H9 (cell line): ENCODE results near the gene P2RX7. TPM values are rescaled to one million over a fixed set of nuclear protein-coding genes. Genes with fewer than 3 reads are reported as not detected.

Experiments used
- DNase-seq: peaks from one replicate; pipeline ENCODE4 v3.0.0-alpha.2; 2017
- H2AFZ ChIP-seq: one replicate; pipeline ENCODE4 v1.6.1; 2013; ENCODE audit warnings: mild to moderate bottlenecking, low read length, control low read depth, moderate library complexity
- H2AK5ac ChIP-seq: 2 replicates; pipeline ENCODE4 v1.6.1; 2013; ENCODE audit warnings: low read length, control low read depth, mixed read lengths; ENCODE audit not compliant: insufficient read length
- H2BK120ac ChIP-seq: one replicate; pipeline ENCODE4 v1.6.1; 2013; ENCODE audit warnings: low read depth, mild to moderate bottlenecking, low read length, control low read depth, inconsistent platforms; ENCODE audit not compliant: poor library complexity, severe bottlenecking
- H2BK12ac ChIP-seq: 2 replicates; pipeline ENCODE4 v1.6.1; 2013; ENCODE audit warnings: low read length, control low read depth, mixed read lengths, low read depth; ENCODE audit not compliant: insufficient read length
- H2BK15ac ChIP-seq: 2 replicates; pipeline ENCODE4 v1.6.1; 2013; ENCODE audit warnings: low read depth, low read length, control low read depth
- H2BK20ac ChIP-seq: one replicate; pipeline ENCODE4 v1.6.1; 2013; ENCODE audit warnings: low read depth, mild to moderate bottlenecking, low read length, control low read depth, inconsistent platforms; ENCODE audit not compliant: poor library complexity, severe bottlenecking
- H2BK5ac ChIP-seq: 2 replicates; pipeline ENCODE4 v1.6.1; 2013; ENCODE audit warnings: low read length, control low read depth, mixed read lengths; ENCODE audit not compliant: insufficient read length
- H3K14ac ChIP-seq: 2 replicates; pipeline ENCODE4 v1.6.1; 2013; ENCODE audit warnings: low read length, control low read depth; ENCODE audit not compliant: insufficient read depth
- H3K18ac ChIP-seq: 2 replicates; pipeline ENCODE4 v1.6.1; 2013; ENCODE audit warnings: low read depth, mild to moderate bottlenecking, mixed read lengths, low read length, control low read depth; ENCODE audit not compliant: insufficient read length
- H3K23ac ChIP-seq: 2 replicates; pipeline ENCODE4 v1.6.1; 2013; ENCODE audit warnings: low read length, control low read depth, mixed read lengths, low read depth; ENCODE audit not compliant: insufficient read length
- H3K23me2 ChIP-seq: 2 replicates; pipeline ENCODE4 v1.6.1; 2013; ENCODE audit warnings: low read depth, mild to moderate bottlenecking, mixed read lengths, low read length, control low read depth; ENCODE audit not compliant: insufficient read length, poor library complexity, severe bottlenecking
- H3K27ac ChIP-seq: 2 replicates; pipeline ENCODE4 v1.5.1; 2013; ENCODE audit warnings: low read length, control low read depth, mixed read lengths, low read depth; ENCODE audit not compliant: insufficient read length
- H3K27me3 ChIP-seq: 2 replicates; pipeline ENCODE4 v1.6.1; 2013; ENCODE audit warnings: low read length, control low read depth, inconsistent platforms; ENCODE audit not compliant: insufficient read depth
- H3K4ac ChIP-seq: 2 replicates; pipeline ENCODE4 v1.6.1; 2013; ENCODE audit warnings: low read depth, mild to moderate bottlenecking, control low read depth, inconsistent platforms, low read length, moderate library complexity
- H3K4me1 ChIP-seq: 2 replicates; pipeline ENCODE4 v1.6.1; 2013; ENCODE audit warnings: low read length, control low read depth, inconsistent platforms; ENCODE audit not compliant: insufficient read depth
- H3K4me2 ChIP-seq: 2 replicates; pipeline ENCODE4 v1.6.1; 2013; ENCODE audit warnings: low read length, control low read depth, mixed read lengths; ENCODE audit not compliant: insufficient read length, insufficient read depth
- H3K56ac ChIP-seq: 2 replicates; pipeline ENCODE4 v1.6.1; 2013; ENCODE audit warnings: low read depth, mild to moderate bottlenecking, mixed read lengths, low read length, control low read depth; ENCODE audit not compliant: insufficient read length
- H3K79me1 ChIP-seq: 2 replicates; pipeline ENCODE4 v1.6.1; 2013; ENCODE audit warnings: low read depth, mild to moderate bottlenecking, moderate library complexity, low read length, control low read depth, inconsistent platforms; ENCODE audit not compliant: insufficient read depth, poor library complexity, severe bottlenecking
- H3K79me2 ChIP-seq: 2 replicates; pipeline ENCODE4 v1.6.1; 2013; ENCODE audit warnings: low read length, control low read depth, inconsistent platforms; ENCODE audit not compliant: insufficient read depth
- H3K9ac ChIP-seq: 2 replicates; pipeline ENCODE4 v1.6.1; 2013; ENCODE audit warnings: low read length, control low read depth, mixed read lengths; ENCODE audit not compliant: insufficient read length; ENCODE audit errors: extremely low read depth
- H3K9me3 ChIP-seq: one replicate; pipeline ENCODE4 v1.6.1; 2013; ENCODE audit warnings: low read depth, low read length, inconsistent platforms; ENCODE audit not compliant: control insufficient read depth
- H3T11ph ChIP-seq: one replicate; pipeline ENCODE4 v1.6.1; 2013; ENCODE audit warnings: mild to moderate bottlenecking, low read length, control low read depth, inconsistent platforms
- H4K20me1 ChIP-seq: one replicate; pipeline ENCODE4 v1.6.1; 2013; ENCODE audit not compliant: control insufficient read depth, insufficient read length, insufficient read depth
- H4K5ac ChIP-seq: 2 replicates; pipeline ENCODE4 v1.6.1; 2013; ENCODE audit warnings: low read depth, mild to moderate bottlenecking, mixed read lengths, low read length, control low read depth; ENCODE audit not compliant: insufficient read length
- H4K8ac ChIP-seq: replicated peaks from 2 replicates; pipeline ENCODE4 v1.6.1; 2013; ENCODE audit warnings: low read length, control low read depth, mixed read lengths, low read depth; ENCODE audit not compliant: insufficient read length
- H4K91ac ChIP-seq: 2 replicates; pipeline ENCODE4 v1.6.1; 2013; ENCODE audit warnings: low read depth, mild to moderate bottlenecking, moderate library complexity, mixed read lengths, low read length, control low read depth; ENCODE audit not compliant: insufficient read length
- H3K27ac Mint-ChIP-seq, 3 experiments: 2 replicates in 2 of 3; 3 replicates in 1 of 3; pipeline ENCODE4 v1.8.0; 2020 to 2021; ENCODE audit warnings: mixed read lengths in 3 of 3, mild to moderate bottlenecking in 1 of 3, moderate library complexity in 1 of 3
- H3K27me3 Mint-ChIP-seq: 2 replicates; pipeline ENCODE4 v1.8.0; 2021; ENCODE audit warnings: low read depth, mild to moderate bottlenecking, moderate library complexity, mixed read lengths
- H3K36me3 Mint-ChIP-seq, 3 experiments: 2 replicates in 2 of 3; 3 replicates in 1 of 3; pipeline ENCODE4 v1.8.0; 2020 to 2021; ENCODE audit warnings: low read depth in 3 of 3, mixed read lengths in 3 of 3; ENCODE audit not compliant: insufficient read depth in 1 of 3
- H3K4me1 Mint-ChIP-seq, 2 experiments: 2 replicates each; pipeline ENCODE4 v1.8.0; 2020; ENCODE audit warnings: mixed read lengths in 2 of 2
- H3K4me3 Mint-ChIP-seq, 2 experiments: 2 replicates in 1 of 2; 3 replicates in 1 of 2; pipeline ENCODE4 v1.8.0; 2020 to 2021; ENCODE audit warnings: mild to moderate bottlenecking in 2 of 2, mixed read lengths in 2 of 2, moderate library complexity in 1 of 2
- H3K9me3 Mint-ChIP-seq, 2 experiments: 2 replicates in 1 of 2; 3 replicates in 1 of 2; pipeline ENCODE4 v1.8.0; 2020; ENCODE audit warnings: mild to moderate bottlenecking in 2 of 2, mixed read lengths in 2 of 2, moderate library complexity in 1 of 2
- CTCF ChIP-seq: fragments of 200-600 bp; sonication (generic); conservative IDR thresholded peaks from 3 replicates; pipeline ENCODE4 v1.8.0; 2021; ENCODE audit warnings: antibody characterized with exemption, mild to moderate bottlenecking
- WGBS: extraction: QIAGEN DNeasy Blood & Tissue Kit; methylation state at CpG from one replicate; pipeline ENCODE4 v1.1.7; 2013; ENCODE audit warnings: missing lambda C conversion rate, low lambda C conversion rate, mixed read lengths; ENCODE audit not compliant: insufficient read length; ENCODE audit errors: extremely low coverage; 5-methylcytosine and 5-hydroxymethylcytosine counted together
- total RNA-seq: library from RNA; stranded (reverse); gene quantifications from 2 replicates; pipeline ENCODE4 v1.2.1, GENCODE V29; 2021

The P2RX7 gene
- total RNA-seq, 1 experiment from 2014 or later: 0.09 TPM

- Histone ChIP-seq H3K9me3 (no peaks in the 10 kb centered on the region), H3T11ph (no peak overlapping the region), H3K4ac (no peak overlapping the region), H2BK12ac (no peak overlapping the region), H3K18ac (no peak overlapping the region), H3K79me2 (no peaks in the 10 kb centered on the region), H3K9ac (no peak overlapping the region), H3K23ac (no peak overlapping the region), H2BK20ac (no peak overlapping the region), H2AK5ac (no peak overlapping the region), H4K91ac (no peak overlapping the region), H3K4me2 (no peak overlapping the region), H3K27ac (no peak overlapping the region), H2BK5ac (no peak overlapping the region), H3K56ac (no peak overlapping the region), H3K79me1 (no peaks in the 10 kb centered on the region), H4K5ac (no peak overlapping the region), H4K20me1 (no peaks in the 10 kb centered on the region), H3K27me3 (no peaks in the 10 kb centered on the region), H2BK120ac (no peak overlapping the region), H3K23me2 (no peaks in the 10 kb centered on the region), H3K14ac (no peak overlapping the region), H2BK15ac (no peak overlapping the region), H2AFZ (no peak overlapping the region), H4K8ac (no peak overlapping the region), H3K4me1 (no peaks in the 10 kb centered on the region)
- DNase-seq: no peak
- H3K27ac Mint-ChIP-seq: no peak overlapping the region
- TF ChIP-seq CTCF: no peak
- H3K4me3 Mint-ChIP-seq: no peak overlapping the region
- H3K36me3 Mint-ChIP-seq: no peaks in the 10 kb centered on the region
- no peaks in the 10 kb centered on the region for H3K9me3 Mint-ChIP-seq
- H3K4me1 Mint-ChIP-seq: no peaks in the 10 kb centered on the region
- peaks cover 15% of the 10 kb centered on the region for H3K27me3 Mint-ChIP-seq
- WGBS: no CpG with 5 or more reads among the region's 6 CpGs
These were observed 18.5 kb upstream of the P2RX7 start for GRCh38 chr12:121114019-121114639.
